DLD1 (cell line): ENCODE results near the gene CSNK2A3.
"Not testable (repeated sequence)": the region's sequence is repeated elsewhere in the genome, so short reads cannot be mapped to it uniquely, and the experiment has no call there.

Source experiments
- in situ Hi-C: cut with HindIII; loops from 2 replicates; pipeline ENCODE4 v1.10.0; 2017; ENCODE audit warnings: low sequenced_read_pairs

CSNK2A3 gene

DNA sequence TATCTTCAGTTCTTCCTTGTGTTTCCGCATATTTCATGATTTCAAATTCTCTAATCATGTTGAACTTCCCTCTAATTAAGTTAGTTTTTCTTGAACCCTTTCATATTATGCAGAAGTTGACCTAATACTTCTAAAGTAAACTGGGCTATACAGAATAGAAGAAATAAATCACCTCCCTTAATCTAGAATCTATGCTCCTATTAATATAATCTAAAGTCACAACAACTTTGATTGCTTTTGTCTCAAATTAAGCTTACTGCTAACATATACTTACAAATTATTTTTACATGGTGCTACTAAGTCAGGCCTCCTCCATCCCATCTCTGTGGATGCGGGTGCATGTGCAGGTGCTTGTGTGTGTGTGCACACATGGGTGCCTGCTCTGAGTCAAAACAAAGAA is 27.3 kb upstream of the CSNK2A3 start:
- in situ Hi-C loops = no loop called here

DNA sequence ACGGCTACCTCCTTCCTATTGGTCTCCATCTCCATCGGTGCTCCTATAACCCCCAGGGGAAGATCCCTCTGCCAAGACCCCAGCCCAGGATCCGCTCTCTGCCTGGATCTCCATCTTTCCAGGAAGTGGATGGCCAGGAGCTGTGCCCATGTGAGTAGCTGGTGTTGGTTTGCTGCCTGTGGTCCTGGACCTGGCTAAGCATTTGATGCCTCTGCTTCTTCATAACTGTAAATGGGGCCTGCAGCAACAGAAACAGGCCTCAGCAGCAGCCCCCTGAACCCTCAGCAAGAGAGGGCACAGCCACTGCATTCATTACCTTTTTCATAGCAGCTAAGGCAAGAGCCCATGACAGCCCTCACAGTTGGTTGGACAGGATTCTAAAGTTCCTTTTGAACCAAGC is 26.6 kb upstream of the CSNK2A3 start:
- in situ Hi-C loops = no loop called here

DNA sequence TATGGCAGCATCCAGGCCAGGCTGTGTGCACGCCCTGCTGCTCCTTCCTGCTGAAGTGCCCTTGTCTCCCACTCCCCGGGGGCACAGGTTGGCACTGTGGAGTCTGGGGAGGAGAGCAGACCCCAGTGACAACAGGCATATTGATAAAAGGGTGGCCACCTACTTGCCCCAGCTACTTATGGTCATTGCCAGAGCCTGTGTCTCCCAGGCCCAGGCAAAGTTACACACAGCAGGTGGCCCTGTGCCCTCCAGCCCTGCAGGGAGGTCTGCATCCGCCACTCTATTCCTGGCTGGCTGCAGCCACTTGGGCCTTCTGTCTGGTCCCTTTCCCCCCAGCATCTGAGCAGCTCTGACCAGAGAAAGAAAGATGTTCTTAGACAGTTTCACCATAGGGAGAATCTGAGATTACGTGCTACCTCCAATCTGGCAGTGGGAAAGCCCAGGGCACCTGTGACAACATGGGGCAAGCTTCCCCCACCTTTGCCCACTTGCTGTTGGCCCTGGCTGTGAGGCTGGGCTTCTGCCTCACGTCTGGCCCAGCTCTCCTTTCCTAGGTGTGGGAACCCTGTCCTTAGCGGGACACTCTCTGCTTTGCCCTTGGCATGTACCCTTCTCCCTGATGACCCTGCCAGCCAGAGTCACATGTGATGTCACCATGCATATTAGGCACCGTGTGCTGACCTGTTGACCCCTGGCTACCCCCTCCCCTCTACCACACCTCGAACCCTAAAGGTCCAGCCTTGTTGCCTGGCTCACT is 25.3 kb upstream of the CSNK2A3 start:
- in situ Hi-C loops = no loop called here

DNA sequence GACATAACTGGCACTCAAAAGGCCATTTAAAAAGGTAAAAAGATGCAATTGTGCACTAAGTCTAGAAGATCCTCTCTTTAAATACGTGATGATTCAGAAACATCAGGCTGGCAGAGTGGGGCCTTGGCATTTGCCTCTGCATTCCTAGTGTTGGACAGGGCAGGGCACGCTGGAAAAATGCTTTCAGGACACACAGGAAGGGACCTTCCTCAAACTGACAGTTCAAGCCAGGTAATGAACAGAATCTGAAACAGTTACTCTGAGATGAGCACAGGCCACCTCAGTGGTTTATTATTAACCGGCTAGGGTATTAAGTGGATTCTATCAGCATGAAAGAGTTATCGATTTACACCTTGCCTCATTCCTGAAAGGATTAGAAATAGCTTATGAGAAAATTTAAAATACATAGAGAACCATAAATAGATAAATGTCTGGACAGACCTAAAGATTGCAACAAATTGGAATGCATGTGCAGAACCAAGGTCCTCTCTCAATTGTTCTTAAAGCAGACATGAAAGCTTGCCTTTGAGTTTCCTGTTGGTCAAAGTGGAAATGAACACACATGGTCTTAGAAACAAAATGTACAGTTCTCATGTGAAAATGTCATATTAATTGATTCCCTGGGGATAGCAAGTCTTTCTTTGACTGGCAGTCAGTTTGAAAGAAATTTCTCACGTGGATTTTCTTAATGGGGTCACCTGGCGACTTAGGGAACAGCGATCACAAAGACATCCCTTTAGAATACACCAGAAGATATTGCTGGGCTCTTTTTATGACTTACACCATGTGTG is 21.5 kb upstream of the CSNK2A3 start:
- in situ Hi-C loops = no loop called here

DNA sequence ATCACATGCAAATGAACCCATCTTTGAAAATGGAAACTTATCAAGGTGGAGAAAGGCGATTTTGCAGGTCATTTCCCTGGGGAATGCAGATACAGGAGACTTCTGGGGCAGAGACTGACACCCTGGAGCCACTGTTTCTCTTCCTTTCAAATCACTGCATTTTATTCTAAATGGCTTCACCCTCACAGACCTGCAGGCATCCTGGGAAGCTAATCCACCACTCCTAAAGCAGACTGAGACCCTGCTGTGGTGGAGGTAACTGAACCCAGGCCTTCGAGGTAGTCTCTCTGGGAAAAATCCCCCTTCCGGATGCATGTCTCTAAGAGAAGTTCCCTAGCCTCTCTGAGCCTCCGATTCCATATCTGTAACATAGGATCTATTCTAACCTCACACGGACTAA is 20.9 kb upstream of the CSNK2A3 start:
- in situ Hi-C loops = no loop called here

DNA sequence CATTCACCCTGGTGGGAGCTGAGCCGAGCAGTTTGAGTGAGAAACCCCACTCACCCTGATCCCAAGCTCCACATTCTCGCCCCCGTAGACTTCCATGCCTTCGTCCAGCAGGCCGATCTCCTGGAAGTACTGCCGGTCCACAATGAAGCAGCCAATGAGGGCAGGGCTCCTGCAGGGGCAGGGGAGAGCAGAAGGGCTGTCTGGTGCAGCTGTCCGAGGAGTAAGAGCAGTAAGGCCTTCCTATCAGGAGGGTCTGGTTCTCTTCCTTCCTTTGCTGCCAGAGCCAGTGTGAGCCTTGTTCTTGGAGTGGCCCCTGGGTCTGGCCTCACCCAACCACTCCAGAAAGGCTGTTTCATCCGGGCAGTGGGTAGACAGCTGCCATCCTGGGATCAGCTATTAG is 19.4 kb upstream of the CSNK2A3 start:
- in situ Hi-C loops = no loop called here

DNA sequence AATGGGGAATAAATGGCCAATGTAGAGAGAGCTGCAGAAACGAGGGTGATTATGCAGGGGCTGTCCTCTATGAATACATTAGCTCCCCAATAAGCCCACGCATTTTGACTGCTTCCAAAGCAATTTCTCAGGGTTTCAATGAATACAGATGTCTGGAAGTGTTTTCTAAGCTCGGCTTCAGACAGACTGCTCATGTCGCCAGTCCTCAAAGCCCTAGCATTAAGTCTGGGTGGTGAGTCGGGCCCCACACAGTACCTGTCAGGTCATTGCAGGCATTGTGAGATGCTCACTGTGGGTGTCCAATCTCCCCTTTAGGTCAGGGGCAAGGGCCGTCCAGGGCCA is 17.9 kb upstream of the CSNK2A3 start:
- in situ Hi-C loops = no loop called here

DNA sequence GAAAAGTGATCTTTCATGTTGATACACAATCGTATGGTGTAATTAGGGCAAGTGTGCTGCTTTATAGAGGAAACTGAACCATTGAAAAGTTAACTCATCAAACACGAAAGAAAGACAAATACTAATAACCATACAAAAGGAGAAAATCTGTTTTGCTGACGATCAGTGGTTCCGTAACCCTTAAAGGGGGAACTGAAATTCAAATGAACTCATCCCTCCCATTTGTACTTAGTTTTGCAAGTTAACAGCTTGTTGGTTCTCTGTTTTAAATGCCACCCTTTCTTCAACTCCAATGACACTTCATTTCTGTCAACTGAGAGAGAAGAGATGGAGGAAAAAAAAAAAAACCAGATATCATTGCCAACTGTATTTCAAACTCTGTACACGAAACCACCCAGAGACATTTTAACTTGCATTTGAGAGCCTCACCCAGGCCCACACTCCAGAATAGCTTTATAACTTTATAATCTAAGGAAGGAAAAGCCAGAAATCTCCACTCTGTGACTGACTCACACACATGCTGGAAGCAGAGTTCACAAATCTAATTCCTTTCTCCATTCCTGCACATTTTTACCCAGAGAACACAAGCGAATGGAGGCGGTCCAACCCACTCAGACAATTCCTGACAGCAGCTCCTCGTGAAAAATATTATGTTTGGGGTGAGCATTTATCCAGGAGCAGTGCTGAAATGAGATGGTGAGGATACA is 17.4 kb upstream of the CSNK2A3 start:
- in situ Hi-C loops = no loop called here

DNA sequence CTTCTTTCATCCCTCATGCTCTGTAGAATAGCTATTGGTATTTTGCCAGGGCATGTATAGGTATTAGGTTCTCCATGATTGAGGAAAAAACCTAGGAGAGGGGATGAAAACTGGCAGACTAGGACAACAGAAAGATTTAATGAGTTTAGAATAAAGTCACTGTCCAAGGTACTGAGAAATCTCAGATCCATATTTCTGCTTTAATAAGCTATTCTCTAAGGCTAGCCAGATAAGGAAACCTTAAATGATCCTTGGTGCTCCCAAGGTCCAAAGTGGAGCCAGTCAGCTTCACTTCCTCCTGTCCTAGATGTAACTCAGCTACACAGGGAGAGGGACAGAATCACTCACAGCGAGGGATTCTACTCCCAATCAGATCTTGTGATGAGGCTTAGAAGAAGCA is 13.7 kb upstream of the CSNK2A3 start:
- in situ Hi-C loops = no loop called here

DNA sequence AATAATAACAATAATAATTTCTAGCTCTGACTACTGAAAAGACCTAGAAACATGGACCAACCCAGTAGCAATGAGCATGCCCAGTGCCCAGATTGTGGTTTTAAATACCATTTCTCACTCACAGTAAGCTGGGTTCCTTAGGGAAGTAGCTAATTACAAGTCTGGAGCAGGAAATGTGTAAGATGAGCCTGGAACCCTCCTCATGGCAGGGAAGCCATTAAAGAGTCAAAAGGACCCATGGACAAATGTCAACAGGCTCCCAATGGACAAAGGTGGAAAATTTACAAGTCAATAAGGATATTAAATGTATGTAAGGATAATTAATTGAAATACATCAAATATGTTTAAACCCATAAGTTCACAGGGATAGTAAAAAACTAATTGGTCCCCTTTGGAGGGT is 10.6 kb upstream of the CSNK2A3 start:
- in situ Hi-C loops = no loop called here

DNA sequence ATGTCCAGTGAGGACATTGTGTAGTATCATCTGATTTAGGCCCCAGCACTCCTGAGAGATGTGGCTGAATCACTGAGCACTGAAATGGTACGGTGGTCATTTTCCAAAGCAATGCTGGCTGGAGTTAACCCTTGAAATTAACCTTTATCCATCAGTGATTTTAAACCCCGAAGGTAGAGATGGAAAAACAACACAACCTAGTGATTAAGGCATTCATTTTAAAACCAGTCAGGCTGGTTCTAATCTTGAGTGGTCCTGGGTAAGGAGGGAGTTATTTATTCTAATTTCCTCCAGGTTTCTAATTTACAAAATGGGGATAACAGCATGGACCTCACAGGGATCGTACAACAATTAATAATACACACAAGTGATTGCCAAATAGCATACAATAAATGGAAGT is 6.6 kb upstream of the CSNK2A3 start:
- in situ Hi-C loops = no loop called here

DNA sequence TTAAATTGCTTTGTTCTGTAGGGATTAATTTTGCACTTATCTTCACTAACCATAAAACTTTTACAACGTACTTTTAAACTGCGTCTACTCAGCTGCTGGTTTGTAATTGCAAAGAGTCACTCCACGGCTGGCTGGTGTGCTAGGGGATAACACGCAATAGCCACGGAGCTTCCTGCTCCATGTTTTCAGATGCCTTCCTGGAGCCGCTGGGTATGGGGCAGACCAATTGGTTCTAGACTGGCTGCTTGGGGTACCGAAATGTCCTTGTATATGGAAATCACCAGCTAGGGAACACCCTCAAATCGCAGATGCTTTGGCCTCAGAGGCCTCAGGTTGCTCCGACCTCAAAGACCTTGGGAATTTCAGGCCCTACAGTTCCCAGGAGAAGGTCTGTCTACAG is 3.8 kb upstream of the CSNK2A3 start:
- in situ Hi-C loops = no loop called here

DNA sequence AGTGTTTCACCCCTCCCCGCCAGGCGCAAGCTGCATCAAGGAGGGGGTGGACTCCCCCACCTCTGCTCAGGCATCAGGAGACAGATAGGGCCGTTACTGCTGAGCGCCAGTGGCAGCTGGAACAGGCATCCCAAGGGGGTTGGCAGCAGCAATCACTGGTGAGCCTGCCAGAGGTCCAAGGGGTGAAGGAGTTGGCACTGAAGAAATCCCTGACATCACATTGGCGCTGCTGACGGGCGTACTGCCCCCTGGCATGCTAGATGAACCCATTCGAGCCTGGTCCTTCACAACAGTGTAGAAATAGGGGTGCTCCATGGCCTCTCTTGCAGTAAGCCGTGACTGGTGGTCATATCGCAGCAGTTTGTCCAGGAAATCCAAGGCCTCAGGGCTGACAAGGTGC is 1.2 kb downstream of the CSNK2A3 start:
- in situ Hi-C loops = not testable (repeated sequence)

DNA sequence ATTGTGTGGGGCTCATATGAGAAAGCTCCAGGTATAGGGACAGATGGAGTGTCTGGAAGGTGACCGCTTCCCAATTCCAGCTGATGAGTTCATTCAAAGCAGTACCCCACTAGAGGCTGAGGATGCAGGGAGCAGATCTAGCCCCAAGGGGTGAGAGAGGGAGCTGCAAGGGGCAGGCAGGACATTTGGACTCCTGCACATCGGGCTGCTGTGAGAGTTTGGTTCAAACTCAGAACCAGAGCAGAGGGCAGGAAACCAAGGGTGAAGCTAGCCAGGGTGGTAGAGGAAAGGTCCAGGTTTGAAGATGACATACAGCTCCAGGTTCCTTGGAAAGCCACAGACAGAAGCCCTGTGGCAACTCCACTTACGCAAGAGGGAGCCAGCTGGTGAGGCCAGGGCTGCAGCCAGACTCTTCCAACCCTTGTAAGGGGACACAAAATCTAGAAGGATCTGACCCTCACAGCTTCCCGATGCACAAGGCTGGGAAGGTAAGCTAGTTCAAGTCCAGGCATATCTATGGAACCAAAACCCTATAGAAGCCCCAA is 1.9 kb downstream of the CSNK2A3 start:
- in situ Hi-C loops = no loop called here

DNA sequence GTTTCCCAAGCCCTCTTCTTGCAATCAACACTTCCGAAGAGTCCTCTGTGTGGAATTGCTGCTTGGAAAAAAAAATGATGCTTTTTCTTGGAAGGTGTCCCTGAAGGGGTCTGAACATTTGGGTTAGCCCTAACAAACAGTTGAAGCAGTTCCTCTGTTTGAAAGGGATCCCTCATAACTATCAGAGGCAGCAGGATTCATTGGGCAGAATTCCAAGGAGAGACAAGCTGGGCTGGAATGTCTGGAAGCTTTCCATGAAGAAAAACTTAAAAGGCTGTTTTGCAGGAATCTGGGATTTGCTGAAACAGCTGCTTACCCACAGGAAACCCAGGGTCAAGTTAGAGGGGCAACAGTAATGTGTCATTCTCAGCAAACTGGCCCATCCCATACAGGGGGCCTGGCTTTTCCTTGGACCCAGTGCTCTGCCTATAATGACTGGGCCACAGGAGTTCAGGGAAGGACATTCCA is 3.1 kb downstream of the CSNK2A3 start:
- in situ Hi-C loops = no loop called here

DNA sequence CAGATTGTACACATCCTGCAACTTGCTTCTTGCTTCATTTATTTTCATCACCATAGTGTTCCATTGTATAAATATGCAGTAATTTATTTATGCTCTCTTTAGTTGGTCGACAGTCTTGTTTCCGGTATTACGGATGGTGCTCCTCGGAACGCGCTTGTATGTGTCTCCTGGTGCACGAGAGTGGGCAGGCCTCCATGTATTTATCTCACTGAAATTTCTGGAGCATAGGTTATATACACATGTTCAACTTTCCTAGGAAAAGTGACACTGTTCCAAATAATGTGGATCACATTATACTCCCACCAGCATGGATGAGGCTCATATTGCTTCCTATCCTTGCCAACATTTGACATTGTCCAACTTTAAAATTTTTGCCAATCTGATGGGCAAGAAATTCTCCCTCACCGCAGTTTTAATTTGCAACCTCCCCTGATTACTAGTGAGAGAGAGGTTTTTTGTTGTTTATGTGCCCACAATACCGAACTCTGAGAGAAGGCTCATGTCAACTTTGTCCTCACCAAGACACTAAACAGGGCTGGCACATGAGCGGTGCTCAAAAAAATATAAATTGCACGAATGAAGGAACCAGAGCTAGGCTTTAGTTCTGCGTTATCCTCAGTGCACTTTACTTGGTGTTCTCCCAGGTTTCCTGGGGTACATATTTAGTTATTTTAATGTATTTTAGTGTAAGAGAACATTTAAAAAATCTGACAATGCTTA is 3.8 kb downstream of the CSNK2A3 start:
- in situ Hi-C loops = no loop called here

DNA sequence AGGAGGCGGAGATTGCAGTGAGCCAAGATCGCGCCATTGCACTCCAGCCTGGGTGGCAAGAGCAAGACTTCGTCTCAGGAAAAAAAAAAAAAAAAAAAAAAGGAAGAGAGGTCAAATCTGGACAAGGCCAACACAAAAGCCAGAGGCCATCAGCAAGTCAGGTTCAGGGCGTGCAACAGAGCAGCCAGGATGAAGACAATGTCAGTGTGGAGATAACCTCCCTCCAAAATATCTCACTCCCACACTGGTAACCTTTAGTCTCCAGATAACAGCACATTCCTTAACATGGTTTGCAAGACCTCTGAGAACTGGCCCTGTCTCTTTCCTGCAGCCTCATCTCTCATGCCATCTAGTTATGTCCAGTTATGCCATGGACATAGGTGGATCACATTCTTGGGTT is 4.7 kb downstream of the CSNK2A3 start:
- in situ Hi-C loops = no loop called here

DNA sequence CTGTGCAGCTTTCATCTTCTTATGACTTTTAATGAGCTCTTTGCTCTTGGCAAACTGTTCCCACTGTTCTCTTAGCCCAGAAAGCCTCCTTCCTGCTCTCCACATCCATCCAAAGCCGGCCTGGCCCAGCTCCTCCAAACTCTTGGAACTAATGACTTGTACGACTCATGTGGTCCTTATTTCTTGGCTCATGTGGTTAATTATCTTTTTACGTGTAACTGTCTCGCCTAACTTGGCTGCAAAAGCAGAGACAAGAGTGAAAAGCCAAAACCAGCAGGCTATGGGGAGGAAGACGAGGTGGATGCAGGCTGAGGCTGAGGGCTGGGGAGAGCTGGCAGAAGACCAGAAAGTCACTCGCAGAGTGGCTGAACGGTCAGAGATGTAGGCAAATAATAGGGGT is 5.5 kb downstream of the CSNK2A3 start:
- in situ Hi-C loops = no loop called here

DNA sequence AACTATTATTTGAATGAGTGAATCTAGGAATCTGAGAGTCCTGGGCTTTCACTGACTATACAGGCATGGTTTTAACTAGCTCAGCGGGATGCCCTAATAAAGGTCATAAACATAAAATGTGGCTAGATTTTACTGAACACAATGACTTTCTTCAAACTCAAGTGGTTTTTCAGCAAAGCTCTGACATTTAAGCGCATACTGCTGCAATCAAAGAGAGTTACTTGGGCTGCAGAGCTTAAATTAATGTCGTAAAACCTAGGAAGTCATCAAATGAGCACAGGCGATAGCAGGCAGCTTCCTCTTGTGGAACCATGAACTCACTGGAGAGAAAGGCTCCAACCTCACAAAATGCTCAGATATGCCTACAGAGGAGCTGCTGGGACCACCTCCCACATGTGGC is 6.7 kb downstream of the CSNK2A3 start:
- in situ Hi-C loops = no loop called here

DNA sequence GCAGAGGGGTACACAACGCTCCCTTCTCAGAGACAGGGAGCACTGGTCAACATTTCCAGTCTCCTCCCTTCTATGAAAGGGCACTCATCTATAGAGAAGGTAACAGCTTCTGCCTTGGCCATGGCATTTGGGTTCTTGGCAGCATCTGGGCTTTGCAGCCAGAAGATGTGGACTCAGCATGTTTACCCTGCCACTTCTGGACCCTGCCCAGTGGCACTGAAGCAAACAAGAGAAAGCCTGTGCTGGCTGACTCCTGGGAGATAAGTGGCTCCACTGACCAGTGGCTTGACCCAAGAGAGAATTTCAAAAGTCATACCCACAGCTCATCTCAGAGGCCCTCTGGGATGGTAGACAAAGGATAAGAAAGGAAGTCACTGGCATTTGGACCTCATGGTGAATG is 8.0 kb downstream of the CSNK2A3 start:
- in situ Hi-C loops = no loop called here

DNA sequence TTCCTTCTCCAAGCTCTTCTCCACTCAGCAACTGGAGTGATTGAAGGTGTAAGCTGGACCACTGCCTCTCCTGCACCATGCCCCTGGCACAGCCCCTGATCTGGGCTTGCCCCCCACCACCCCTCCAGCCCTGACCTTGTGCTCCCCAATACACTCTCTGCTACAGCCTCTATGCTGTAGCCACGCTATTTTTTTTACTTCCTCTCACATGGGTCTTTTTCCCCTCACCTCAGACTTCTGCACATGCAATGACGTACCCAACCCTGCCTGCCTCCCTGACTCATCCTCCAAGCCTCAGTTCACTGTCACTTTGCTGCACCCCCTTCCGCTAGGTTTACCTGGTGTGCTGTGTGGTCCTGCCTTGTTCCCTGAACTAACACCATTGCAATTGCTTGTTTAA is 9.0 kb downstream of the CSNK2A3 start:
- in situ Hi-C loops = no loop called here
